Astrocyte of the cerebellum (primary cell): Measurements from ENCODE around the gene IHH.

ENCODE experiments used
- DNase-seq: peaks from one replicate; pipeline ENCODE4 v3.0.0-alpha.2; 2011; ENCODE audit warnings: low read depth
- H3K4me3 ChIP-seq: 2 replicates; pipeline ENCODE4 v1.5.1; 2011; ENCODE audit warnings: mild to moderate bottlenecking, low read depth, low read length, moderate library complexity
- CTCF ChIP-seq: IDR thresholded peaks from 2 replicates; pipeline ENCODE4 v1.5.1; 2012; ENCODE audit warnings: low read length, low read depth, moderate library complexity, mild to moderate bottlenecking; ENCODE audit errors: missing control alignments
- in situ Hi-C: cut with HindIII; loops from 2 replicates; pipeline ENCODE4 v1.10.0; 2017; ENCODE audit warnings: low sequenced_read_pairs

IHH gene

GRCh38 chr2:219032051-219032745, 28.5 kb downstream of the IHH start:
- no peak for TF ChIP-seq CTCF
- no peak overlapping the region for H3K4me3 ChIP-seq
- in situ Hi-C loops: no loop called here
- no peak for DNase-seq

- in situ Hi-C loops: no loop called here
- no peak overlapping the region for H3K4me3 ChIP-seq
- DNase-seq: no peak
- no peak for TF ChIP-seq CTCF
These were observed 29.5 kb downstream of the IHH start for GRCh38 chr2:219031005-219031738.

- no peak for TF ChIP-seq CTCF
- in situ Hi-C loops: no loop called here
- no peak overlapping the region for H3K4me3 ChIP-seq
- DNase-seq: no peak
These were observed 30.4 kb downstream of the IHH start for GRCh38 chr2:219030177-219030940.

- TF ChIP-seq CTCF: peak; percentile 98
- DNase-seq: peak; percentile 46
- in situ Hi-C loops: no loop called here
- no peak overlapping the region for H3K4me3 ChIP-seq
These were observed 30.9 kb downstream of the IHH start for GRCh38 chr2:219029829-219030165.

GRCh38 chr2:219028996-219029828, 31.5 kb downstream of the IHH start:
- in situ Hi-C loops: no loop called here
- no peak for DNase-seq
- H3K4me3 ChIP-seq: no peak overlapping the region
- TF ChIP-seq CTCF: no peak

- H3K4me3 ChIP-seq: no peak overlapping the region
- DNase-seq: no peak
- TF ChIP-seq CTCF: no peak
- in situ Hi-C loops: no loop called here
These were observed 32.6 kb downstream of the IHH start for GRCh38 chr2:219028141-219028540.
